GM12878 (cell line): ENCODE results near the gene CHMP6.

Experiments used
- BRCA1 ChIP-seq: IDR thresholded peaks from 2 replicates; pipeline ENCODE4 v1.6.1; 2011; ENCODE audit warnings: low read depth, low read length, improper control_type of control experiment
- CBFB ChIP-seq: IDR thresholded peaks from 2 replicates; pipeline ENCODE4 v1.6.1; 2016; ENCODE audit warnings: antibody characterized with exemption, low read depth
- CBX5 ChIP-seq: sonication (generic); IDR thresholded peaks from 2 replicates; pipeline ENCODE4 v1.6.1; 2016; ENCODE audit warnings: low read depth, moderate library complexity, mild to moderate bottlenecking, inconsistent platforms
- CREB1 ChIP-seq: IDR thresholded peaks from 2 replicates; pipeline ENCODE4 v1.6.1; 2012; ENCODE audit warnings: low read depth, mild to moderate bottlenecking, inconsistent platforms
- MTA3 ChIP-seq: IDR thresholded peaks from 2 replicates; pipeline ENCODE4 v1.6.1; 2012; ENCODE audit warnings: low read length, inconsistent platforms, borderline replicate concordance
- NFIC ChIP-seq: IDR thresholded peaks from 2 replicates; pipeline ENCODE4 v1.6.1; 2012; ENCODE audit warnings: low read depth, mild to moderate bottlenecking, inconsistent platforms, low read length, moderate library complexity
- NR2C1 ChIP-seq: fragments of 450-650 bp; IDR thresholded peaks from 2 replicates; pipeline ENCODE4 v1.6.1; 2017; ENCODE audit warnings: antibody characterized with exemption, mild to moderate bottlenecking, moderate library complexity
- POLR2A ChIP-seq: IDR thresholded peaks from 2 replicates; pipeline ENCODE4 v1.6.1; 2011; ENCODE audit warnings: low read depth, mild to moderate bottlenecking, low read length
- RFX5 ChIP-seq: IDR thresholded peaks from 2 replicates; pipeline ENCODE4 v1.6.1; 2011; ENCODE audit warnings: low read depth, low read length, improper control_type of control experiment
- SMC3 ChIP-seq: IDR thresholded peaks from 2 replicates; pipeline ENCODE4 v1.6.1; 2011; ENCODE audit warnings: low read length, improper control_type of control experiment, borderline replicate concordance
- SREBF2 ChIP-seq: IDR thresholded peaks from 2 replicates; pipeline ENCODE4 v1.6.1; 2012; ENCODE audit warnings: mild to moderate bottlenecking, low read length
- TF ChIP-seq, protein P1 (sequence below), 3 experiments: IDR thresholded peaks in 2 of 3; conservative IDR thresholded peaks in 1 of 3; 2 replicates each; pipeline ENCODE4 v1.5.1; 2011; ENCODE audit warnings: low read depth in 3 of 3, low read length in 3 of 3, mild to moderate bottlenecking in 3 of 3, control low read depth in 2 of 3, moderate library complexity in 2 of 3, inconsistent platforms in 1 of 3, mixed read lengths in 1 of 3; ENCODE audit not compliant: control insufficient read depth in 2 of 3, insufficient read depth in 1 of 3; ENCODE audit errors: extremely low read depth in 1 of 3
- TF ChIP-seq, protein P2 (sequence below): fragments of 450-650 bp; IDR thresholded peaks from 2 replicates; pipeline ENCODE4 v1.6.1; 2016; ENCODE audit warnings: mild to moderate bottlenecking

DNA sequence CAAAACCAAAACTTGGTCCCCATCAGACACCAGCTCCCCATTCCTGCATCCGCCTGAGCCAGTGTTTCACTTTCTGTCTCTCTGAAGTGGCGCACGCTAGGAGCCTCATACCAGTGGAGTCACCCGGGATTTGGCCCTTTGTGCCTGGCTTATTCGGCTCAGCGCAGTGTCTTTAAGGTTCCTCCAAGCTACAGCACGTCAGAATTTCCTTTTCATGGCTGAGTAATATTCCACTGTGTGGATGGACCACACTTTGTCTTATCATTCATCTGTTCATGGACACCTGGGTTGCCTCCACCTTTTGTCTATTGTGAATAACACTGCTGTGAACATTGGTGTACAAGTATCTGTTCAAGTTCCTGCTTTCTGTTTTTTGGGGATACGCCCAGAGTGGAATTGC is 45.2 kb upstream of the CHMP6 start:
- no peak for TF ChIP-seq CBX5
- TF ChIP-seq, protein P1, sequence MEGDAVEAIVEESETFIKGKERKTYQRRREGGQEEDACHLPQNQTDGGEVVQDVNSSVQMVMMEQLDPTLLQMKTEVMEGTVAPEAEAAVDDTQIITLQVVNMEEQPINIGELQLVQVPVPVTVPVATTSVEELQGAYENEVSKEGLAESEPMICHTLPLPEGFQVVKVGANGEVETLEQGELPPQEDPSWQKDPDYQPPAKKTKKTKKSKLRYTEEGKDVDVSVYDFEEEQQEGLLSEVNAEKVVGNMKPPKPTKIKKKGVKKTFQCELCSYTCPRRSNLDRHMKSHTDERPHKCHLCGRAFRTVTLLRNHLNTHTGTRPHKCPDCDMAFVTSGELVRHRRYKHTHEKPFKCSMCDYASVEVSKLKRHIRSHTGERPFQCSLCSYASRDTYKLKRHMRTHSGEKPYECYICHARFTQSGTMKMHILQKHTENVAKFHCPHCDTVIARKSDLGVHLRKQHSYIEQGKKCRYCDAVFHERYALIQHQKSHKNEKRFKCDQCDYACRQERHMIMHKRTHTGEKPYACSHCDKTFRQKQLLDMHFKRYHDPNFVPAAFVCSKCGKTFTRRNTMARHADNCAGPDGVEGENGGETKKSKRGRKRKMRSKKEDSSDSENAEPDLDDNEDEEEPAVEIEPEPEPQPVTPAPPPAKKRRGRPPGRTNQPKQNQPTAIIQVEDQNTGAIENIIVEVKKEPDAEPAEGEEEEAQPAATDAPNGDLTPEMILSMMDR (IDR thresholded peaks at IDR 0.05 in 2 of 3, conservative IDR thresholded peaks at IDR 0.05 in 1 of 3; ENCODE audit: control insufficient read depth in 2 of 3, extremely low read depth in 1 of 3, insufficient read depth in 1 of 3, low read depth in 3 of 3, low read length in 3 of 3), result no peak
- TF ChIP-seq, protein P2, sequence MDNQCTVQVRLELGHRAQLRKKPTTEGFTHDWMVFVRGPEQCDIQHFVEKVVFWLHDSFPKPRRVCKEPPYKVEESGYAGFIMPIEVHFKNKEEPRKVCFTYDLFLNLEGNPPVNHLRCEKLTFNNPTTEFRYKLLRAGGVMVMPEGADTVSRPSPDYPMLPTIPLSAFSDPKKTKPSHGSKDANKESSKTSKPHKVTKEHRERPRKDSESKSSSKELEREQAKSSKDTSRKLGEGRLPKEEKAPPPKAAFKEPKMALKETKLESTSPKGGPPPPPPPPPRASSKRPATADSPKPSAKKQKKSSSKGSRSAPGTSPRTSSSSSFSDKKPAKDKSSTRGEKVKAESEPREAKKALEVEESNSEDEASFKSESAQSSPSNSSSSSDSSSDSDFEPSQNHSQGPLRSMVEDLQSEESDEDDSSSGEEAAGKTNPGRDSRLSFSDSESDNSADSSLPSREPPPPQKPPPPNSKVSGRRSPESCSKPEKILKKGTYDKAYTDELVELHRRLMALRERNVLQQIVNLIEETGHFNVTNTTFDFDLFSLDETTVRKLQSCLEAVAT, result no peak
- no peak for TF ChIP-seq BRCA1
- TF ChIP-seq RFX5, result no peak
- TF ChIP-seq POLR2A, result no peak
- no peak for TF ChIP-seq NFIC
- no peak for TF ChIP-seq NR2C1
- TF ChIP-seq MTA3, result no peak
- no peak for TF ChIP-seq SMC3
- no peak for TF ChIP-seq SREBF2
- TF ChIP-seq CBFB, result no peak
- no peak for TF ChIP-seq CREB1
